ENCODE data around the gene CSNK2A2.

DNA sequence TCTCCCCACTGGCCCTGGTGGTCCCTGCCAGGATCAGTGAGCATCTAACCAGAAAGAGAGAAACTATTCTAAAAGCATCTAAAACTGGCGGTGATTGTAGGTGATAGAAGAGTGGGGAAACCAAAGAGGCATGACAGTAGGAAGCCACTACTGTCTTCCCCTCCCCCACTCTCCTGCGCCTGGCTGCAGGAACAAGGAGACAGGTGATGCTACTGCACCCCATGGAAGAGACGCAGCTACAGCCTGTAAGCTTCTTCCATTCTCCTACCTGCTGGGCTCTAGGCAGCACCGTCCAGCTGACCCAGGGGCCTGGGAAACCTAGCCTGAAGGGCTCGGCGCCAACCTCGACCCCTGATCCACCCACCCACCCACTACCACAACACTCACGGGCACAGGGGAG is 32.4 kb upstream of the CSNK2A2 start:
- TF ChIP-seq TAF1 (IDR thresholded peaks at IDR 0.05; ENCODE audit: low read depth) (no peak), CTCF (IDR thresholded peaks at IDR 0.05; ENCODE audit: poor library complexity, severe bottlenecking) (no peak), EP300 (conservative IDR thresholded peaks at IDR 0.05; ENCODE audit: poor library complexity, severe bottlenecking) (no peak), POLR2AphosphoS5 (IDR thresholded peaks at IDR 0.05) (no peak)

All from neural cell (in vitro differentiated cells).